GM21737 (cell line): ENCODE measurements around the gene TMEM131L.
A peak's percentile ranks its signal among the peaks of the same experiment; 100 is the strongest.
"Not testable (repeated sequence)": the region's sequence is repeated elsewhere in the genome, so short reads cannot be mapped to it uniquely, and the experiment has no call there.

Source experiments
- ATAC-seq: cut with Tn5 transposase; IDR thresholded peaks from one replicate; pipeline ENCODE4 v1.9.1; 2021; ENCODE audit warnings: mild to moderate bottlenecking, moderate library complexity; ENCODE audit not compliant: unreplicated experiment

TMEM131L gene

GRCh38 chr4:153447175-153447905 is 18.8 kb upstream of the TMEM131L start:
- ATAC-seq, result no peak

GRCh38 chr4:153448003-153448731 is 18.0 kb upstream of the TMEM131L start:
- no peak for ATAC-seq

- no peak for ATAC-seq
Measured at GRCh38 chr4:153449338-153449737, 16.8 kb upstream of the TMEM131L start.

GRCh38 chr4:153450544-153450917 is 15.6 kb upstream of the TMEM131L start:
- no peak for ATAC-seq

GRCh38 chr4:153451145-153451544 is 15.0 kb upstream of the TMEM131L start:
- ATAC-seq, result not testable (repeated sequence)

- no peak for ATAC-seq
Measured at GRCh38 chr4:153451911-153452657, 14.1 kb upstream of the TMEM131L start.

GRCh38 chr4:153452658-153453378 is 13.3 kb upstream of the TMEM131L start:
- no peak for ATAC-seq

- no peak for ATAC-seq
Measured at GRCh38 chr4:153453402-153453801, 12.8 kb upstream of the TMEM131L start.

GRCh38 chr4:153458969-153459368 is 7.2 kb upstream of the TMEM131L start:
- ATAC-seq, result no peak

- not testable (repeated sequence) for ATAC-seq
Measured at GRCh38 chr4:153461549-153461948, 4.6 kb upstream of the TMEM131L start.

- ATAC-seq, result no peak
Measured at GRCh38 chr4:153464068-153464467, 2.1 kb upstream of the TMEM131L start.

GRCh38 chr4:153465140-153465539 is 1.0 kb upstream of the TMEM131L start:
- ATAC-seq, result no peak

GRCh38 chr4:153465615-153466080 is 512 bp upstream of the TMEM131L start:
- ATAC-seq, result peak; percentile 1

- peak; percentile 61 for ATAC-seq
Measured at GRCh38 chr4:153466949-153467896, 1.1 kb downstream of the TMEM131L start.

- ATAC-seq, result no peak
Measured at GRCh38 chr4:153467897-153468262, 1.7 kb downstream of the TMEM131L start.

- ATAC-seq, result peak; percentile 23
Measured at GRCh38 chr4:153468587-153468986, 2.4 kb downstream of the TMEM131L start.

- no peak for ATAC-seq
Measured at GRCh38 chr4:153469031-153469430, 2.9 kb downstream of the TMEM131L start.

GRCh38 chr4:153471071-153471697 is 5.0 kb downstream of the TMEM131L start:
- ATAC-seq, result not testable (repeated sequence)

- ATAC-seq, result peak; percentile 24
Measured at GRCh38 chr4:153471698-153472093, 5.5 kb downstream of the TMEM131L start.
